Adrenal gland (tissue), 5 donors: Measurements from ENCODE around the gene GFRA1.

Experiments
- CTCF ChIP-seq, 6 experiments: fragments of 450-650 bp in 4 of 6; fragments of 200-600 bp in 2 of 6; sonication (generic) in 1 of 6; IDR thresholded peaks; 1 replicate in 5 of 6; 2 replicates in 1 of 6; pipeline versions ENCODE4 v1.5.1 to v1.8.0; 2016 to 2021; ENCODE audit warnings: antibody characterized with exemption in 6 of 6, mild to moderate bottlenecking in 2 of 6, moderate library complexity in 1 of 6
- POLR2A ChIP-seq, 2 donors: fragments of 450-650 bp; IDR thresholded peaks; one replicate each; pipeline ENCODE4 v1.6.1; 2017; ENCODE audit warnings: antibody characterized with exemption in 2 of 2, mild to moderate bottlenecking in 2 of 2, moderate library complexity in 1 of 2
- donor health status: DM: no; HTN: no; CAD: no.

- TF ChIP-seq CTCF (IDR thresholded peaks at IDR 0.05) (no peak), POLR2A (IDR thresholded peaks at IDR 0.05) (no peak)
Observed at GRCh38 chr10:116026315-116026714, 246.7 kb downstream of the GFRA1 start.
